IPS DF 6.9 (cell line): Measurements from ENCODE around the gene STAC2.
A peak's percentile ranks its signal among the peaks of the same experiment; 100 is the strongest.

ENCODE experiments used
- DNase-seq: peaks from one replicate; pipeline ENCODE4 v3.0.0-alpha.2; 2013; ENCODE audit warnings: low read depth, low spot score
- H3K27ac ChIP-seq: one replicate; pipeline ENCODE4 v1.5.1; 2013; ENCODE audit warnings: low read length, control low read depth
- H3K27me3 ChIP-seq: 2 replicates; pipeline ENCODE4 v1.6.1; 2013; ENCODE audit warnings: mild to moderate bottlenecking, low read length; ENCODE audit not compliant: control insufficient read depth, insufficient read depth
- H3K36me3 ChIP-seq: 2 replicates; pipeline ENCODE4 v1.6.1; 2013; ENCODE audit warnings: low read length; ENCODE audit not compliant: control insufficient read depth, insufficient read depth
- H3K4me1 ChIP-seq: 2 replicates; pipeline ENCODE4 v1.6.1; 2013; ENCODE audit warnings: low read length; ENCODE audit not compliant: control insufficient read depth, insufficient read depth
- H3K4me3 ChIP-seq: 2 replicates; pipeline ENCODE4 v1.5.1; 2013; ENCODE audit warnings: mild to moderate bottlenecking, low read length
- H3K9me3 ChIP-seq: 2 replicates; pipeline ENCODE4 v1.6.1; 2013; ENCODE audit warnings: low read length, inconsistent platforms; ENCODE audit not compliant: control insufficient read depth, insufficient read depth
- WGBS: extraction: QIAGEN DNeasy Blood & Tissue Kit; methylation state at CpG from one replicate; pipeline ENCODE4 v1.1.7; 2013; ENCODE audit warnings: mixed read lengths, missing lambda C conversion rate; ENCODE audit not compliant: insufficient read length, insufficient coverage; 5-methylcytosine and 5-hydroxymethylcytosine counted together

STAC2 gene

GRCh38 chr17:39212195-39212810 lies 13.4 kb downstream of the STAC2 start:
- Histone ChIP-seq H3K36me3 (no peaks in the 10 kb centered on the region; the same call in 1 of the 2 replicates), H3K27ac (no peak overlapping the region), H3K4me1 (peaks cover 5% of the 10 kb centered on the region), H3K27me3 (no peaks in the 10 kb centered on the region), H3K4me3 (no peak overlapping the region), H3K9me3 (no peaks in the 10 kb centered on the region)
- WGBS = no CpG with 5 or more reads among the region's 11 CpGs
- no peak for DNase-seq

DNA sequence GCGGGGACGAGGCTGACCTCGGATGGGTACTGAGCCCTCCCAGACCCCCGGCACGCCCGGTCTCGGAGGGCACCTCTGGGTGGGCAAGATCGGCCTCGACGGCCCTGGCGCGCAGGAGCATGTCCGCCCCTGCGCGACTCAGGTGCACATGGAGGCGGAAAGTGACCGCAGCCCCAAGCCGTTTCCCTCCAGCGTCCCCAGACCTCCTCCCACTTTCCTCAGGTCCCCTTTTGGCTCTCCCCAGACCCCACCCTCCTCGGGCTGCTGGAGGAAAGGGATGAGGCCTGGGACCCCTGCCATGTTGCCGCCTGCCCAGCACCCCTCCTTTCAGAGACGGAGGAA lies 15.7 kb downstream of the STAC2 start:
- WGBS = no CpG with 5 or more reads among the region's 22 CpGs

GRCh38 chr17:39209317-39210092 lies 16.2 kb downstream of the STAC2 start:
- H3K4me3 ChIP-seq = peak overlapping the region; percentile 40; the same call in 1 of the 2 replicates
- DNase-seq = no peak
- no peaks in the 10 kb centered on the region for H3K9me3 ChIP-seq
- H3K4me1 ChIP-seq = peaks cover 6% of the 10 kb centered on the region
- H3K27ac ChIP-seq = no peak overlapping the region
- peaks cover 6% of the 10 kb centered on the region; the same call in 1 of the 2 replicates for H3K36me3 ChIP-seq
- WGBS = no CpG with 5 or more reads among the region's 39 CpGs
- no peaks in the 10 kb centered on the region for H3K27me3 ChIP-seq

More for the DNA sequence above, 15.7 kb downstream of the STAC2 start:
- Histone ChIP-seq H3K36me3 (peaks cover under 1% of the 10 kb centered on the region; the same call in 1 of the 2 replicates), H3K27me3 (no peaks in the 10 kb centered on the region), H3K27ac (no peak overlapping the region), H3K4me1 (peaks cover 6% of the 10 kb centered on the region), H3K9me3 (no peaks in the 10 kb centered on the region), H3K4me3 (peak overlapping the region; percentile 40; the same call in 1 of the 2 replicates)
- no peak for DNase-seq

DNA sequence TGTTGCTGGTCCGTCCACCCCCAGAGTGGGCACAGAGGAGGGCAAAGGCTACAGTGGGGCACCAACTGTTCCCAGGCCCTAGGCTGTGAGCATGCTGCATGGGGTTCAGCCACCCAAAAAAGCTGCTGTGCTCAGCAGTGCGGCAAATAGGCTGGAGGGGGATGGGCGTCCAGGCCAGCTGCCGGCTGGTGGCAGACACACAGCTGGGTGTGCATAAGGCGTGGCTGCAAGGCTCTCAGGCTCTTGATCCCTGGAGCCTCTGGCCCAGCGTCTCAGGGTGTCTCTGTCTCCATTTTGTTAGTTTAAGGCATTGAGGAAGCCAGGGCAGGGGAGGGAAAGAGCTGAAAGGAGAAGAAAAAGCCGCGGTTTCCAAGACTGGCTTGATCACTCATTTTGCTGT lies 16.9 kb downstream of the STAC2 start:
- no peak overlapping the region for H3K4me3 ChIP-seq
- no CpG with 5 or more reads among the region's 8 CpGs for WGBS
- H3K9me3 ChIP-seq = no peaks in the 10 kb centered on the region
- H3K27ac ChIP-seq = no peak overlapping the region
- H3K4me1 ChIP-seq = peaks cover 6% of the 10 kb centered on the region
- no peaks in the 10 kb centered on the region for H3K27me3 ChIP-seq
- no peak for DNase-seq
- H3K36me3 ChIP-seq = peaks cover 12% of the 10 kb centered on the region

- H3K9me3 ChIP-seq = no peaks in the 10 kb centered on the region
- no peak overlapping the region for H3K27ac ChIP-seq
- peaks cover 18% of the 10 kb centered on the region for H3K36me3 ChIP-seq
- H3K4me3 ChIP-seq = no peak overlapping the region
- DNase-seq = no peak
- peaks cover 6% of the 10 kb centered on the region for H3K4me1 ChIP-seq
- no CpG with 5 or more reads among the region's 7 CpGs for WGBS
- no peaks in the 10 kb centered on the region for H3K27me3 ChIP-seq
Measured at GRCh38 chr17:39208136-39208535, 17.6 kb downstream of the STAC2 start.

- no peaks in the 10 kb centered on the region for H3K27me3 ChIP-seq
- H3K27ac ChIP-seq = no peak overlapping the region
- WGBS = no CpG with 5 or more reads among the region's 3 CpGs
Measured at GRCh38 chr17:39205112-39205526, 20.6 kb downstream of the STAC2 start.

GRCh38 chr17:39204245-39204644 lies 21.5 kb downstream of the STAC2 start:
- H3K4me1 ChIP-seq = peaks cover 5% of the 10 kb centered on the region
- peaks cover 35% of the 10 kb centered on the region for H3K36me3 ChIP-seq
- WGBS = no CpG with 5 or more reads among the region's 8 CpGs
- no peak for DNase-seq
- H3K9me3 ChIP-seq = no peaks in the 10 kb centered on the region
- no peak overlapping the region for H3K4me3 ChIP-seq
- H3K27me3 ChIP-seq = no peaks in the 10 kb centered on the region
- H3K27ac ChIP-seq = no peak overlapping the region

More at GRCh38 chr17:39205112-39205526, 20.6 kb downstream of the STAC2 start:
- Histone ChIP-seq H3K9me3 (no peaks in the 10 kb centered on the region), H3K4me1 (peaks cover 5% of the 10 kb centered on the region), H3K36me3 (peaks cover 35% of the 10 kb centered on the region), H3K4me3 (no peak overlapping the region)
- DNase-seq = no peak

DNA sequence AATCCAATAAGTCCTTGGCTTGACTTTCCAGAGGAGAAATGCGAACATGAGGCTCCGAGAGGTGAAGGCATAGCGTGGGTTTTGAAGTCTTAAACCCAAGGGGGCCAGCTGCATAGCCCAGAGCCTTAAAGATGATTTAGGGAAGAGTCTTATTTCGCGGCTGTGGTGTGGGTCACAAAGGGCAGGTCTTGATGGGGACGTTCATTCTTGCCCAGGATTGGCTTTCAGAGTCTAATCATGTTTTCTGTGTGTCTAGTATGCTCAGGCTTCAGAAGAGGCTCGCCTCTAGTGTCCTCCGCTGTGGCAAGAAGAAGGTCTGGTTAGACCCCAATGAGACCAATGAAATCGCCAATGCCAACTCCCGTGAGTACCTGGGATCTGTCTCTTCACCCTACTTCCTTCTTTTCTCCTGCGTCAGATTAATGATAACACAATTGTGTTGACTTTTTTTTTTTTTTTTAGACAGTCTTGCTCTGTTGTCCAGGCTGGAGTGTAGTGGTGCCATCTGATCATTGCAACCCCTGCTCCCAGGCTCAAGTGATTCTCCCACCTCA lies 24.7 kb downstream of the STAC2 start:
- WGBS = no CpG with 5 or more reads among the region's 11 CpGs
- H3K27me3 ChIP-seq = no peaks in the 10 kb centered on the region
- H3K36me3 ChIP-seq = peaks cover 35% of the 10 kb centered on the region
- peak overlapping the region; percentile 95; the same call in 1 of the 2 replicates for H3K4me3 ChIP-seq
- H3K9me3 ChIP-seq = no peaks in the 10 kb centered on the region
- H3K27ac ChIP-seq = no peak overlapping the region
- no peak for DNase-seq
- H3K4me1 ChIP-seq = peaks cover 2% of the 10 kb centered on the region; the same call in 1 of the 2 replicates

- Histone ChIP-seq H3K36me3 (peaks cover 35% of the 10 kb centered on the region), H3K27ac (no peak within 1 kb of the TSS), H3K27me3 (no peaks in the 10 kb centered on the region), H3K4me1 (peaks cover 3% of the 10 kb centered on the region; the same call in 1 of the 2 replicates), H3K4me3 (peak within 1 kb of the TSS; percentile 95), H3K9me3 (no peaks in the 10 kb centered on the region)
- no peak for DNase-seq
- no CpG with 5 or more reads among the region's 52 CpGs for WGBS
Measured at GRCh38 chr17:39200070-39200879, 25.5 kb downstream of the STAC2 start, which contains the start of gene RPL19. Gene RPL19 (plus strand): TSS chr17:39200283. CDS start chr17:39200345, 62 bp downstream.

DNA sequence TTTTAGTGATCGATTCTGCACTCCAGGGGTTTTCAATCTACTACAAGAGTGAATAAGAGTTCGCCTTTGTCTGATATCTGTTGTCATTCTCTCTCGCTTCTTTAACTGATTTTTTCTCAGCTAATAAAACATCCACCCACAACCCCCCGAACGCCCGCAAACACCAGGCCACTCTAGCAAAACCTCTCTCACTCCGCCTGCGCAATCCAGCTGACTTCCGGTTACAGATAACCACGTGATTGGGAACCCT lies 26.0 kb downstream of the STAC2 start:
- Histone ChIP-seq H3K4me1 (peaks cover 3% of the 10 kb centered on the region), H3K9me3 (no peaks in the 10 kb centered on the region), H3K27me3 (no peaks in the 10 kb centered on the region), H3K4me3 (peak overlapping the region; percentile 95; the same call in 1 of the 2 replicates), H3K27ac (no peak overlapping the region), H3K36me3 (peaks cover 31% of the 10 kb centered on the region)
- no peak for DNase-seq
- no CpG with 5 or more reads among the region's 10 CpGs for WGBS
